Measurements from ENCODE around the gene LCP2.

The LCP2 gene

GRCh38 chr5:170216257-170216864, 81.2 kb downstream of the LCP2 start:
- DNase-seq (ENCODE audit: low read depth in 3 of 3), result no peak

- DNase-seq (ENCODE audit: low read depth in 3 of 3), result no peak
Observed at GRCh38 chr5:170211575-170212334, 85.8 kb downstream of the LCP2 start.

- DNase-seq (ENCODE audit: low read depth in 3 of 3), result no peak
Observed at GRCh38 chr5:170206958-170207357, 90.6 kb downstream of the LCP2 start.

GRCh38 chr5:170206216-170206615, 91.4 kb downstream of the LCP2 start:
- DNase-seq (ENCODE audit: low read depth in 3 of 3), result no peak

DNA sequence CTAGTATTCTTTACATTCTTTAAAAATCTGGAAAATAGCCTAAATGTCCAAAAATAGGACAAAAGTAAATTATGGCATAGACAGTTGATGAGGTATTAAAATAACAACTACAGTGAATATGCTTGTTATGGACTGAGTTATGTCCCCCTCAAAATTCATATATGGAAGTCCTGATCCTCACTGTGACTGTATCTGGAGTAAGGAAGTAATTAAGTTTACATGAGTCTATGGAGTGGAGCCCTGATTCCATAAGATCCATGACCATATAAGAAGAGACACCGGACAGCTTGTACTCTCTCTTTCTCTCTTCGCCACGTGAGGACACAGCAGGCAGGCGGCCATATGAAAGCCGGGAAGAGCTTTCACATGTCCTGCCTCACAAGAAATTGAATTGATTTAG, 93.4 kb downstream of the LCP2 start:
- DNase-seq (ENCODE audit: low read depth in 3 of 3), result no peak

DNA sequence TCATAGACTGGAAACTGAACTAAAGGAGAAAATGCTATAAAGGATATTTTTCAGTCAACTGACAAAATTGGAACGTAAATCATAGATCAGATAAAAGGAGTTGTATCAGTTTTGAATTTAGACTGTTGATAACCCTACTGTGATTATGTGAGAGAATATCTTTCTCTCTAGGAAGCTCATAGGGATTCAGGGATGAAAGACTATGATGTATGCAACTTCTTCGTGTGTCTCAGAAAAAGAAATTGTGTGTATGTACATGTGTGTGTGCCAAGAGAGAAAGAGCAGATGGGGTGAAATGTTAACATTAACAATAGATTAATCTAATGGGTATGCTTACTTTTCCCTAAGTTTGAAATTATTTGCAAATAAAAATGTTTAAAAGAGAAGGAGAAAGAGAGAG, 95.5 kb downstream of the LCP2 start:
- DNase-seq (ENCODE audit: low read depth in 3 of 3), result no peak

GRCh38 chr5:170201311-170201710, 96.3 kb downstream of the LCP2 start:
- DNase-seq (ENCODE audit: low read depth in 3 of 3), result no peak

DNA sequence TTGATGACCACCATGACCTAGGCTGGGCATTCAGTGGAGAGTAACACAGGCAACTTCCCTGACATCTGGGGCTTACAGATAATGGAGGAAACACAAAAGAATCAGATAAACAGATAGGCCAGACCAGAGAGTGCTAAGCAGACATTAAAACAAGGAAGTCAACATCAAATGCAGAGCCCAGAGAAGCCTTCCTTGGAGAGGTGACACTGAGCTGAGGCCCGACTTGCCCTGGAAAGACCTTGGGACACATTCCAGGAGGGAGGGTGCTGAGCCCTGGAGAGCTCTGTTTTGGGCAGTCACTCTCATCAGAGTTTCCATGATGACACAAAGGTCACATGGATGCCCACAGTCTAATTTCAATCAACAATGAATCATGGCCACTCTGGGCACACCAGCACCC, 96.7 kb downstream of the LCP2 start:
- DNase-seq (ENCODE audit: low read depth in 3 of 3), result no peak

Data from stimulated activated CD4-positive, alpha-beta T cell treated with anti-CD3 and anti-CD28 coated beads, TNF-alpha, amount 100 ng/mL, for 4 hours (primary cell).